SK-N-SH treated with all-trans-retinoic acid at 6 μM for 48 hours (cell line): ENCODE data around the gene CKMT2.

Source experiments
- ATAC-seq: fragments of 200-7000 bp; cut with Tn5 transposase; 3 replicates; pipeline ENCODE4 v1.9.1; 2020; ENCODE audit warnings: mild to moderate bottlenecking, moderate library complexity
- ARNTL ChIP-seq: fragments of 450-650 bp; formaldehyde crosslinking; IDR thresholded peaks from 2 replicates; pipeline ENCODE4 v1.5.0; 2020; ENCODE audit warnings: low read depth, mild to moderate bottlenecking, moderate library complexity, borderline replicate concordance
- BACH2 ChIP-seq: fragments of 250-450 bp; sonication (Bioruptor Pico); IDR thresholded peaks from 2 replicates; pipeline ENCODE4 v1.9.0; 2021; ENCODE audit warnings: mild to moderate bottlenecking, borderline replicate concordance
- CREB5 ChIP-seq: fragments of 250-450 bp; sonication (Bioruptor Pico); IDR thresholded peaks from 2 replicates; pipeline ENCODE4 v1.5.1; 2020; ENCODE audit warnings: low read depth, mild to moderate bottlenecking, moderate library complexity
- CSDC2 ChIP-seq: fragments of 250-450 bp; sonication (Bioruptor Pico); IDR thresholded peaks from 2 replicates; pipeline ENCODE4 v1.5.0; 2020; ENCODE audit warnings: mild to moderate bottlenecking, moderate library complexity
- ESRRG ChIP-seq: fragments of 250-450 bp; sonication (Bioruptor Pico); IDR thresholded peaks from 2 replicates; pipeline ENCODE4 v1.6.1; 2021; ENCODE audit warnings: mild to moderate bottlenecking
- GLIS3 ChIP-seq: fragments of 250-450 bp; sonication (Bioruptor Pico); IDR thresholded peaks from 2 replicates; pipeline ENCODE4 v1.5.0; 2020; ENCODE audit warnings: mild to moderate bottlenecking, moderate library complexity
- ISL1 ChIP-seq: fragments of 250-450 bp; sonication (Bioruptor Pico); IDR thresholded peaks from 2 replicates; pipeline ENCODE4 v2.1.2; 2022; ENCODE audit warnings: mild to moderate bottlenecking, moderate library complexity
- OSR1 ChIP-seq: fragments of 250-450 bp; sonication (Bioruptor Pico); IDR thresholded peaks from 2 replicates; pipeline ENCODE4 v1.8.0; 2022; ENCODE audit warnings: moderate library complexity, mild to moderate bottlenecking, inconsistent platforms
- PPARA ChIP-seq: fragments of 250-450 bp; sonication (Bioruptor Pico); IDR thresholded peaks from 2 replicates; pipeline ENCODE4 v1.5.0; 2020; ENCODE audit warnings: mild to moderate bottlenecking, borderline replicate concordance
- RARB ChIP-seq: fragments of 250-450 bp; sonication (Bioruptor Pico); IDR thresholded peaks from 2 replicates; pipeline ENCODE4 v1.8.0; 2021; ENCODE audit warnings: mild to moderate bottlenecking, moderate library complexity
- SNAI2 ChIP-seq: fragments of 250-450 bp; sonication (Bioruptor Pico); IDR thresholded peaks from 2 replicates; pipeline ENCODE4 v1.5.0; 2020; ENCODE audit warnings: mild to moderate bottlenecking, moderate library complexity
- TCF4 ChIP-seq: fragments of 250-450 bp; sonication (Bioruptor Pico); IDR thresholded peaks from 2 replicates; pipeline ENCODE4 v1.8.0; 2021; ENCODE audit warnings: mild to moderate bottlenecking, moderate library complexity, borderline replicate concordance
- TOX ChIP-seq: fragments of 250-450 bp; sonication (Bioruptor Pico); IDR thresholded peaks from 2 replicates; pipeline ENCODE4 v1.8.0; 2021; ENCODE audit warnings: mild to moderate bottlenecking, moderate library complexity, borderline replicate concordance
- ZC3H10 ChIP-seq: fragments of 250-450 bp; sonication (Bioruptor Pico); IDR thresholded peaks from 2 replicates; pipeline ENCODE4 v1.5.1; 2021; ENCODE audit warnings: mild to moderate bottlenecking, moderate library complexity
- ZFP3 ChIP-seq: fragments of 250-450 bp; sonication (Bioruptor Pico); IDR thresholded peaks from 2 replicates; pipeline ENCODE4 v1.5.0; 2020; ENCODE audit warnings: mild to moderate bottlenecking, moderate library complexity
- ZFP30 ChIP-seq: fragments of 450-650 bp; formaldehyde crosslinking; IDR thresholded peaks from 2 replicates; pipeline ENCODE4 v1.5.0; 2022; ENCODE audit warnings: mild to moderate bottlenecking, moderate library complexity
- ZNF565 ChIP-seq: fragments of 450-650 bp; formaldehyde crosslinking; conservative IDR thresholded peaks from 2 replicates; pipeline ENCODE4 v1.5.0; 2020; ENCODE audit warnings: low read depth, mild to moderate bottlenecking, moderate library complexity
- ZNF8 ChIP-seq: fragments of 450-650 bp; formaldehyde crosslinking; IDR thresholded peaks from 2 replicates; pipeline ENCODE4 v1.5.0; 2020; ENCODE audit warnings: mild to moderate bottlenecking, moderate library complexity
- TF ChIP-seq, protein P1 (sequence below): fragments of 250-450 bp; sonication (Bioruptor Pico); IDR thresholded peaks from 2 replicates; pipeline ENCODE4 v1.8.0; 2020; ENCODE audit warnings: mild to moderate bottlenecking, moderate library complexity, borderline replicate concordance
- TF ChIP-seq, protein P2 (sequence below): fragments of 250-450 bp; sonication (Bioruptor Pico); IDR thresholded peaks from 2 replicates; pipeline ENCODE4 v1.8.0; 2021; ENCODE audit warnings: low read depth, mild to moderate bottlenecking, moderate library complexity, borderline replicate concordance
- TF ChIP-seq, protein P3 (sequence below): fragments of 250-450 bp; sonication (Bioruptor Pico); IDR thresholded peaks from 2 replicates; pipeline ENCODE4 v1.5.1; 2021; ENCODE audit warnings: mild to moderate bottlenecking, moderate library complexity

Gene CKMT2

DNA sequence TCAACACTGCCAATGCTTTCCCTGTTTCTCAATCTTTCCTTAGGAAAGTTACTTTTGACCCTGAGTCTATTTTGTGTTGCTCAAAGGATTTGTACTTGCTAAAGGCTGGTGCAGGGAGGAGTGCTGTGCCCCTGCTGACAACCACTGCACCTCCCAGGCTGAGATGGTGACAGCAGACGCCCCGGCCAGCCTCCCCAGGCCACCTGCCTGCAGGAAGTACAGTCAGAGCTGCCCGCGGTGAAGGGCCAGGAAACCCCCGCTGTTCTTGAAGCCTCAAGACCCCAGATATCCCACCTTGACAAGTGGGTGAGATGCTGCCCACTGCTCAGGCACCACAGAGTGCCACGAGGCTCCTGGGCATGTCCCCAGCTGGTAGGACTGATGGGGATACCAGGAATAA lies 44.2 kb upstream of the CKMT2 start:
- TF ChIP-seq BACH2 (CRISPR knock-in tag) (no peak), RARB (CRISPR knock-in tag) (no peak), ESRRG (no peak), ZFP30 (CRISPR knock-in tag) (no peak), ISL1 (CRISPR knock-in tag) (no peak), TOX (CRISPR knock-in tag) (no peak), ZC3H10 (CRISPR knock-in tag) (no peak), PPARA (CRISPR knock-in tag) (no peak), GLIS3 (CRISPR knock-in tag) (no peak), CREB5 (CRISPR knock-in tag) (no peak), ZNF8 (CRISPR knock-in tag) (no peak), ZNF565 (CRISPR knock-in tag) (no peak), OSR1 (CRISPR knock-in tag) (no peak)
- TF ChIP-seq, protein P1, sequence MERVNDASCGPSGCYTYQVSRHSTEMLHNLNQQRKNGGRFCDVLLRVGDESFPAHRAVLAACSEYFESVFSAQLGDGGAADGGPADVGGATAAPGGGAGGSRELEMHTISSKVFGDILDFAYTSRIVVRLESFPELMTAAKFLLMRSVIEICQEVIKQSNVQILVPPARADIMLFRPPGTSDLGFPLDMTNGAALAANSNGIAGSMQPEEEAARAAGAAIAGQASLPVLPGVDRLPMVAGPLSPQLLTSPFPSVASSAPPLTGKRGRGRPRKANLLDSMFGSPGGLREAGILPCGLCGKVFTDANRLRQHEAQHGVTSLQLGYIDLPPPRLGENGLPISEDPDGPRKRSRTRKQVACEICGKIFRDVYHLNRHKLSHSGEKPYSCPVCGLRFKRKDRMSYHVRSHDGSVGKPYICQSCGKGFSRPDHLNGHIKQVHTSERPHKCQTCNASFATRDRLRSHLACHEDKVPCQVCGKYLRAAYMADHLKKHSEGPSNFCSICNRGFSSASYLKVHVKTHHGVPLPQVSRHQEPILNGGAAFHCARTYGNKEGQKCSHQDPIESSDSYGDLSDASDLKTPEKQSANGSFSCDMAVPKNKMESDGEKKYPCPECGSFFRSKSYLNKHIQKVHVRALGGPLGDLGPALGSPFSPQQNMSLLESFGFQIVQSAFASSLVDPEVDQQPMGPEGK (CRISPR knock-in tag), result no peak
- TF ChIP-seq, protein P2, sequence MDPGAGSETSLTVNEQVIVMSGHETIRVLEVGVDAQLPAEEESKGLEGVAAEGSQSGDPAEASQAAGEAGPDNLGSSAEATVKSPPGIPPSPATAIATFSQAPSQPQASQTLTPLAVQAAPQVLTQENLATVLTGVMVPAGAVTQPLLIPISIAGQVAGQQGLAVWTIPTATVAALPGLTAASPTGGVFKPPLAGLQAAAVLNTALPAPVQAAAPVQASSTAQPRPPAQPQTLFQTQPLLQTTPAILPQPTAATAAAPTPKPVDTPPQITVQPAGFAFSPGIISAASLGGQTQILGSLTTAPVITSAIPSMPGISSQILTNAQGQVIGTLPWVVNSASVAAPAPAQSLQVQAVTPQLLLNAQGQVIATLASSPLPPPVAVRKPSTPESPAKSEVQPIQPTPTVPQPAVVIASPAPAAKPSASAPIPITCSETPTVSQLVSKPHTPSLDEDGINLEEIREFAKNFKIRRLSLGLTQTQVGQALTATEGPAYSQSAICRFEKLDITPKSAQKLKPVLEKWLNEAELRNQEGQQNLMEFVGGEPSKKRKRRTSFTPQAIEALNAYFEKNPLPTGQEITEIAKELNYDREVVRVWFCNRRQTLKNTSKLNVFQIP, result no peak
- TF ChIP-seq, all 23 proteins: peak for 0
- no peak for ATAC-seq

DNA sequence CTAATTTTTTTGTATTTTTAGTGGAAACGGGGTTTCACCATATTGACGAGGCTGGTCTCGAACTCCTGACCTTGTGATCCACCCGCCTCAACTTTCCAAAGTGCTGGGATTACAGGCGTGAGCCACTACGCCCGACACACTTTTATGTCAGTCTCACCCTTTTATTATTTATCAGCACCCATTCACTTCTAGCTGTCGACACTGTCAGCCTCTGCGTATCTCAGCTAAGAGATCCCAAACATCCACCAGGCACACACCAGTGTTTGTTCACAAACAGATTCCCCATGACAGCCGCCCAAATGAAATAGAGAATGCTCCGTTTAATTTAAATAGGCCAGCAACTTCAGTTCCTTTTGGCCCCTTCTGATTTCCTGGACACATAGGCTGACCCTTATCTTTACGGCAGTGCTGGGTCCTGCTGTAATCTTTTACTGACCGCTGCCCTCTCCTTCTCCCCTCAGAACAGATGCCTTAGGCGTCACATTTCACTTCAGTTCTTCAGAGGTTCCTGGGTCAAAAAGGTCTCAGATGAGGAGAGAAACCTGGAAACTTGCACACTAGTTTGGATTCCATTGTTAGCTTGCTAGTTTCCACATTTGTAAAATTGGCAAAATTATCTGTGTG lies 43.1 kb upstream of the CKMT2 start:
- TF ChIP-seq, protein P2, result no peak
- TF ChIP-seq SNAI2 (CRISPR knock-in tag), result no peak
- no peak for TF ChIP-seq OSR1 (CRISPR knock-in tag)
- no peak for TF ChIP-seq ZFP30 (CRISPR knock-in tag)
- TF ChIP-seq ARNTL, result no peak
- no peak for TF ChIP-seq TCF4 (CRISPR knock-in tag)
- TF ChIP-seq CREB5 (CRISPR knock-in tag), result no peak
- TF ChIP-seq ISL1 (CRISPR knock-in tag), result no peak
- TF ChIP-seq, protein P1 (CRISPR knock-in tag), result no peak
- TF ChIP-seq ZC3H10 (CRISPR knock-in tag), result no peak
- TF ChIP-seq, protein P3, sequence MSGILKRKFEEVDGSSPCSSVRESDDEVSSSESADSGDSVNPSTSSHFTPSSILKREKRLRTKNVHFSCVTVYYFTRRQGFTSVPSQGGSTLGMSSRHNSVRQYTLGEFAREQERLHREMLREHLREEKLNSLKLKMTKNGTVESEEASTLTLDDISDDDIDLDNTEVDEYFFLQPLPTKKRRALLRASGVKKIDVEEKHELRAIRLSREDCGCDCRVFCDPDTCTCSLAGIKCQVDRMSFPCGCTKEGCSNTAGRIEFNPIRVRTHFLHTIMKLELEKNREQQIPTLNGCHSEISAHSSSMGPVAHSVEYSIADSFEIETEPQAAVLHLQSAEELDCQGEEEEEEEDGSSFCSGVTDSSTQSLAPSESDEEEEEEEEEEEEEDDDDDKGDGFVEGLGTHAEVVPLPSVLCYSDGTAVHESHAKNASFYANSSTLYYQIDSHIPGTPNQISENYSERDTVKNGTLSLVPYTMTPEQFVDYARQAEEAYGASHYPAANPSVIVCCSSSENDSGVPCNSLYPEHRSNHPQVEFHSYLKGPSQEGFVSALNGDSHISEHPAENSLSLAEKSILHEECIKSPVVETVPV (CRISPR knock-in tag), result no peak
- no peak for TF ChIP-seq ZFP3 (CRISPR knock-in tag)
- no peak for TF ChIP-seq CSDC2 (CRISPR knock-in tag)
- TF ChIP-seq RARB (CRISPR knock-in tag), result no peak
- TF ChIP-seq BACH2 (CRISPR knock-in tag), result no peak
- TF ChIP-seq ZNF8 (CRISPR knock-in tag), result no peak
- no peak for TF ChIP-seq ESRRG
- ATAC-seq, result no peak
